ENCODE data around the gene SH3PXD2A.

The SH3PXD2A gene

GRCh38 chr10:103806395-103807187, 48.8 kb downstream of the SH3PXD2A start:
- DNase-seq, result no peak

- DNase-seq, result no peak
Measured at GRCh38 chr10:103805781-103806180, 49.6 kb downstream of the SH3PXD2A start.

GRCh38 chr10:103804871-103805270, 50.5 kb downstream of the SH3PXD2A start:
- no peak for DNase-seq

GRCh38 chr10:103803941-103804340, 51.4 kb downstream of the SH3PXD2A start:
- no peak for DNase-seq

GRCh38 chr10:103802637-103803353, 52.6 kb downstream of the SH3PXD2A start:
- no peak for DNase-seq

GRCh38 chr10:103802081-103802480, 53.3 kb downstream of the SH3PXD2A start:
- DNase-seq, result no peak

- DNase-seq, result no peak
Measured at GRCh38 chr10:103800789-103801540, 54.4 kb downstream of the SH3PXD2A start.

- DNase-seq, result no peak
Measured at GRCh38 chr10:103800089-103800488, 55.3 kb downstream of the SH3PXD2A start.

GRCh38 chr10:103799341-103799740, 56.0 kb downstream of the SH3PXD2A start:
- DNase-seq, result no peak

- no peak for DNase-seq
Measured at GRCh38 chr10:103798511-103798910, 56.9 kb downstream of the SH3PXD2A start.

- DNase-seq, result no peak
Measured at GRCh38 chr10:103797857-103798256, 57.5 kb downstream of the SH3PXD2A start.

GRCh38 chr10:103795634-103796270, 59.6 kb downstream of the SH3PXD2A start:
- DNase-seq, result no peak

- DNase-seq, result no peak
Measured at GRCh38 chr10:103794996-103795395, 60.4 kb downstream of the SH3PXD2A start.

GRCh38 chr10:103793920-103794883, 61.2 kb downstream of the SH3PXD2A start:
- DNase-seq, result no peak

GRCh38 chr10:103793429-103793828, 61.9 kb downstream of the SH3PXD2A start:
- no peak for DNase-seq

GRCh38 chr10:103792547-103792946, 62.8 kb downstream of the SH3PXD2A start:
- DNase-seq, result no peak

GRCh38 chr10:103791858-103792257, 63.5 kb downstream of the SH3PXD2A start:
- DNase-seq, result no peak

- DNase-seq, result no peak
Measured at GRCh38 chr10:103791291-103791690, 64.1 kb downstream of the SH3PXD2A start.

- DNase-seq, result no peak
Measured at GRCh38 chr10:103790580-103790979, 64.8 kb downstream of the SH3PXD2A start.

GRCh38 chr10:103789771-103790201, 65.6 kb downstream of the SH3PXD2A start:
- DNase-seq, result no peak

GRCh38 chr10:103789161-103789560, 66.2 kb downstream of the SH3PXD2A start:
- no peak for DNase-seq

GRCh38 chr10:103787331-103787730, 68.0 kb downstream of the SH3PXD2A start:
- DNase-seq, result no peak
